Measurements from ENCODE around the gene CLASRP. TPM values are rescaled to one million over a fixed set of nuclear protein-coding genes. Genes with fewer than 3 reads are reported as not detected.
"Not testable (repeated sequence)": the region's sequence is repeated elsewhere in the genome, so short reads cannot be mapped to it uniquely, and the experiment has no call there.

Gene CLASRP
- total RNA-seq, 2 donors from 2014 or later, result 153 to 163 TPM

DNA sequence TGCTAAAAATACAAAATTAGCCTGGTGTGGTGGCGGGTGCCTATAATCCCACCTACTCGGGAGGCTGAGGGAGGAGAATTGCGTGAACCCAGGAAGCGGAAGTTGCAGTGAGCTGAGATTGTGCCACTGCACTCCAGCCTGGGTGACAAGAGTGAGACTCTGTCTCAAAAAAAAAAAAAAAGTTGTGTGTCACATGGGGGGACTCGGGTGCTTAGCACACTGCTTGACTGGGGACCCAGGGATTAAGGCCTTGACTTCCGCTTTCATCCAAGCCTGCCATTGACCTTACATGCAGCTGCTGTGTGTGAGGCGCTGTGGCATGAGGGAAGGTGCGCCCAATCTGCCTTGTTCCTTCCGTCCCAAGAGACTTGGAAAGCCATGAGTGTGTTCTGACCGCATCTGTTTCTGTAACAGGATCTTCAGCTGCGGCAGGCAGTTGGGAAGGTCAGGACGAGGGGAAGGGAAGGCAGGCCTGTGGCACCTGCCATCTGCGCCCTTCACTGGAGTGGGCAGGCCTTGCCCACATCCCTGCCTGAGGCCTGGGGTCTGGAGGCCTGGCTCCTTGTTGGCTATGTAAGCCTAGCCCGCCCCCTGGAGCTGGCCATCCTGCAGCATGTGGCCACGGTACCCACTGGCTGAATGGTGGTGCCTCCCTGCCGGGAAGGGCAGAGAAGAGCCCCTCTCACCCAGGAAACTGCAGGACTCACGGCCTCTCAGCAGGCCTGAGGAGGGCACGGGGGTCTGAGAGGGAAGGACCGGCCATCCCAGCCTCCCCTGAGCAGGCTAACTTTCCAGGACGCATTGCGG is 77.2 kb downstream of the CLASRP start:
- Mint-ChIP-seq H3K27ac (peak overlapping the region; percentile 89), H3K4me3 (peak overlapping the region; percentile 21), H3K27me3 (no peaks in the 10 kb centered on the region), H3K4me1 (peaks cover 35% of the 10 kb centered on the region), H3K36me3 (ENCODE audit: low read depth) (no peaks in the 10 kb centered on the region)
- no peaks in the 10 kb centered on the region for H3K9me3 ChIP-seq (ENCODE audit: control insufficient read depth, low read length, poor library complexity, severe bottlenecking)
- DNase-seq (no peak), ATAC-seq (no peak)

DNA sequence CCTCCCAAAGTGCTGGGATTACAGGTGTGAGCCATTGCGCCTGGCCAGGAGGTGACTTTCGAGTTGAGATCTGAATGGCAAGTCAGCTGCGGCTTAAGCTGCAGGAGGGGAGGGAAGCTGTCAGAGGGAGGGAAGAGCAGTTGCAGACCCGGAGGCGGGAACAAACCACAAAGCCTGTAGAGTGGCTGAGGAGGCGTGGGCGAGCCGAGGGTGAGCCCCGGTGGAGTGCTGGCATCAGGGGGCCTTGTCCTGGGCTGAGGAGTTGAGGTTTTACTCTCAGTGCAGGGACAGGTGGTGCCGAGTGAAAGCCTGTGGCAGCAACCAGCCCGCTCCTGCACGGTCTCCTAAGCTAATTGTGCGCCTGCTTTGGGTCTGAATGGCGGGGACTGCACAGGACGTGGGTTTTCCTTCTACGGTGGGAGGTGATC is 78.3 kb downstream of the CLASRP start:
- H3K27ac Mint-ChIP-seq, result peak overlapping the region; percentile 89
- no peaks in the 10 kb centered on the region for H3K36me3 Mint-ChIP-seq (ENCODE audit: low read depth)
- peaks cover 43% of the 10 kb centered on the region for H3K4me1 Mint-ChIP-seq
- no peaks in the 10 kb centered on the region for H3K27me3 Mint-ChIP-seq
- H3K9me3 ChIP-seq (ENCODE audit: control insufficient read depth, low read length, poor library complexity, severe bottlenecking), result no peaks in the 10 kb centered on the region
- H3K4me3 Mint-ChIP-seq, result peak overlapping the region; percentile 85
- ATAC-seq (peak; percentile 68), DNase-seq (no peak)

DNA sequence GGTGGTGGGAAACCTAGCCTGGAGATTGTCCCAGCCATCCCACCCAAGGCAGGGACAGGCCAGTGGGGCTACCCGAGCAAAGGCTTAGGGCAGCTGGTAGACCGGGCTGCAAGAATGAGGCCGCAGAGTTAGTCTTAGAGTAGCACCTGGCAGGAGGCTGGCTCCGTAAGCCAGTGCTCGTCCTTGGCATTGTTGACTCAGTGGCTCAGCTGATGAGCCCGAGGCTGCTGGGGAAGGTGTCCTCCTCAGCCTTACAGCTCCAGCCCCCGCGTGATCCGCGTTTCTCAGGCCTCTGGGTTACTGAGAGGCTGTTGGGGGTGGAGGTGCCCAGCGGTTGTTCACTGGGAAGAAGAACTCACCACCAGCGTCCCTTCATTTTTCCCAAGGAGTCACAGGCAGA is 78.8 kb downstream of the CLASRP start:
- Mint-ChIP-seq H3K27ac (peak overlapping the region; percentile 89), H3K4me3 (peak overlapping the region; percentile 49), H3K27me3 (no peaks in the 10 kb centered on the region), H3K4me1 (peaks cover 46% of the 10 kb centered on the region), H3K36me3 (ENCODE audit: low read depth) (no peaks in the 10 kb centered on the region)
- H3K9me3 ChIP-seq (ENCODE audit: control insufficient read depth, low read length, poor library complexity, severe bottlenecking), result no peaks in the 10 kb centered on the region
- DNase-seq (no peak), ATAC-seq (no peak)

DNA sequence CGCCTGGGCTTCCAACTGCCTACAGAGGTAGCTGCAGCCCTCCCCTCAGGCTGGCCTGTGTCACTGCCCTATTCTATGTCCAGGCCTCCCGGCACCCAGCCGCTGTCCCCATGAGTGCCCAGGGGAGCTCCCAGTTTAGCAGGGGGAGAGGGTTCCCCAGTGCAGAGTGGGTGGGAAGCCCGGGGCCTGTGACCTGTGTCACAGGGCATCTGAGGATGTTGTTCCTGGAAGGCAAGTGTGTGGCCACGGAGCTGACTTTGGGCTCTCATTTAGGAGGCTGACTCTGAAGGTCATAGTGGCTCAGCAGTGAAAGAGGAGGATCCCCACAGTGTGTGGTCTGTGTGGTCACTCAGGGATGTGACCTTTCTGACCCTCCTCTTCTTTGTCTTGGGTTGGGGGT is 79.3 kb downstream of the CLASRP start:
- no peaks in the 10 kb centered on the region for H3K9me3 ChIP-seq (ENCODE audit: control insufficient read depth, low read length, poor library complexity, severe bottlenecking)
- DNase-seq (no peak), ATAC-seq (no peak)
- Mint-ChIP-seq H3K27ac (peak overlapping the region; percentile 89), H3K36me3 (ENCODE audit: low read depth) (no peaks in the 10 kb centered on the region), H3K27me3 (no peaks in the 10 kb centered on the region), H3K4me3 (peak overlapping the region; percentile 49), H3K4me1 (peaks cover 46% of the 10 kb centered on the region)

DNA sequence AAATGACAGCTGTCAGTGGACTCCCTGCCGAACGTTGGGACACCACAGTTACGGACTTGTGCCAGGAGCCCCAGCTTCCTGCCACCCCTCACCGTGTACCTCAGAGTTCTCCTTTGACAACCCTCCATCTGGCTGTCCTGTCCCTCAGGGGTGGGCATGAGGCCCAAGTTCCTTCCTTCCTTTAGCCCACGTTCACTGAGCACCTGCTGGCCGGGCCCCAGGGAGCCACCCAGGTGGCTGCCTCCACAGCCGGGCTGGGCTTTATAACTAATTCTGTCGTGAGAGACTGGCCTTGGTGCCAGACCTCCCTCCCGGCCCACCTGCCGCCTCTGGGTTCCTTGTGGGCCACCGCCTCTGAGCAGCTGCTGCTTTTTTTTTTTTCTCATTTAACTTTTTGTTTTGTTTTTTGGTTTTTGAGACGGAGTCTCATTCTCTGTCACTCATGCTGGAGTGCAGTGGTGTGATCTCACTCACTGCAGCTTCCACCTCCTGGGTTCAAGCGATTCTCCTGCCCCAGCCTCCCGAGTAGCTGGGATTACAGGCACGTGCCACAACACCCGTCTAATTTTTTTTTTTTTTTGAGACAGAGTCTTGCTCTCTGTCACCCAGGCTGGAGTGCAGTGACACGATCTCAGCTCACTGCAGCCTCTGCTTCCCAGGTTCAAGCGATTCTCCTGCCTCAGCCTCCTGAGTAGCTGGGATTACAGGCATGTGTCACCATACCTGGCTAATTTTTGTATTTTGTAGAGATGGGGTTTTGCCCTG is 79.9 kb downstream of the CLASRP start:
- Mint-ChIP-seq H3K4me1 (peaks cover 47% of the 10 kb centered on the region), H3K4me3 (peak overlapping the region; percentile 50)
- ATAC-seq; H3K36me3 Mint-ChIP-seq (ENCODE audit: low read depth); H3K27me3 Mint-ChIP-seq; H3K27ac Mint-ChIP-seq; DNase-seq; H3K9me3 ChIP-seq (ENCODE audit: control insufficient read depth, low read length, poor library complexity, severe bottlenecking): not testable (repeated sequence)

DNA sequence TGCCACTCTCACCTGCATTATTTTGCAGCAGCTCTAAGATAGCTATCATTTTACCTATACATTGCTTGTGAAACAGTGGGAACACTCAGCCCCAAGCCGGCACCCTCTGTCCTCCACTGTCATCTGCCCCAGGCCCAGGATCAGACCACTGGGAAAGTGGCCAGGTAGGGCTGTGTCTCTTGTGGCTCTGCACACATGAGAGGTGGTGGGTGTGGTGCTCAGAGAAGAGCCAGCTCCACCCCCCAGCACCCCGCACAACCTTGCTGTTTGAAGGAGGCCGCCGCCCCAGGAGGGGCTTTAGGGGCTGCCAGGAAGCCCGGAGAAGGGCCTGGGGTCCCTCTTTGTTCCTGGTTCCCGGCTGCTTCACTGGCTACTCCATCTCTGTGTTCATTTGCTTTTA is 80.7 kb downstream of the CLASRP start:
- no peak overlapping the region for H3K27ac Mint-ChIP-seq
- DNase-seq (no peak), ATAC-seq (no peak)
- no peaks in the 10 kb centered on the region for H3K27me3 Mint-ChIP-seq
- no peak overlapping the region for H3K4me3 Mint-ChIP-seq
- H3K9me3 ChIP-seq (ENCODE audit: control insufficient read depth, low read length, poor library complexity, severe bottlenecking), result no peaks in the 10 kb centered on the region
- H3K36me3 Mint-ChIP-seq (ENCODE audit: low read depth), result no peaks in the 10 kb centered on the region
- peaks cover 50% of the 10 kb centered on the region for H3K4me1 Mint-ChIP-seq

Other genes starting within 250 kb of the CLASRP start
- not detected for gene BCAM, start 229.9 kb upstream of the CLASRP start, total RNA-seq
- gene NECTIN2, start 192.7 kb upstream of the CLASRP start, total RNA-seq, result 1 to 10 TPM; 2.5 to 5.2 TPM
- gene TOMM40, start 147.8 kb upstream of the CLASRP start, total RNA-seq, result 10 to 100 TPM; 29.0 to 34.8 TPM
- gene APOE, start 133.2 kb upstream of the CLASRP start, total RNA-seq, result 1 to 10 TPM; 1.3 to 2.0 TPM
- gene APOC1, start 124.4 kb upstream of the CLASRP start, total RNA-seq, result not detected
- not detected for gene APOC4, start 96.8 kb upstream of the CLASRP start, total RNA-seq
- not detected for gene APOC2, start 93.0 kb upstream of the CLASRP start, total RNA-seq
- gene CLPTM1, start 83.7 kb upstream of the CLASRP start, total RNA-seq, result 10 to 100 TPM; 76.7 to 78.4 TPM
- gene RELB, start 37.6 kb upstream of the CLASRP start, total RNA-seq, result 100 to 1,000 TPM; 128 to 136 TPM
- 1 to 10 TPM; 3.4 to 3.5 TPM for gene ZNF296, start 37.4 kb downstream of the CLASRP start, total RNA-seq
- 1 to 10 TPM; 8.8 TPM for gene GEMIN7, start 40.2 kb downstream of the CLASRP start, total RNA-seq
- gene PPP1R37, start 54.1 kb downstream of the CLASRP start, total RNA-seq, result 10 to 100 TPM; 15.2 to 20.9 TPM
- under 1 TPM; 0.57 to 0.97 TPM for gene NKPD1, start 121.9 kb downstream of the CLASRP start, total RNA-seq
- gene TRAPPC6A, start 139.2 kb downstream of the CLASRP start, total RNA-seq, result 10 to 100 TPM; 47.5 to 61.2 TPM
- 10 to 100 TPM; 12.9 to 15.2 TPM for gene BLOC1S3, start 139.7 kb downstream of the CLASRP start, total RNA-seq
- gene EXOC3L2, start 206.4 kb downstream of the CLASRP start, total RNA-seq, result 1 to 10 TPM in 1 of 2 donors, not detected in 1; 1.1 TPM
- gene MARK4, start 212.2 kb downstream of the CLASRP start, total RNA-seq, result 10 to 100 TPM; 28.9 to 36.4 TPM